Measurements from ENCODE around the gene POLD2.

DNA sequence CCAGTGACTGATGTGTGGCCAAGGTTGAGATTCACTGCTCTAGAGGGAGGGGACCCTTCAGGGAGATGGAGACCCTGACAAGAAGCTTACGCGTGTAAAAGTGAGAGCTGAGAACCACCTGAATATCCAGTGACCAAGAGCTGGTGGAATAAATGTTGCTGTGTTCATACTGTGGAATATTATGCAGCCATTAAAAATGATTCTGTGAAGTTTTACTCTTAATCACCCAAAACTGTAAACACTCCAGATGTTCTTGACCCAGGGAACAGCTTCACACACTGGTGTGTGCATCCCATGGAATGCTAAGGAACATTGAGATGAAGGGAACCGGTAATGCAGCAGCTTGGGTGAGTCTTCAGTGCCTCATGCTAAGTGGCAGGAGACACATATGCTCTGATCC, 36.7 kb downstream of the POLD2 start:
- TF ChIP-seq, protein P1, sequence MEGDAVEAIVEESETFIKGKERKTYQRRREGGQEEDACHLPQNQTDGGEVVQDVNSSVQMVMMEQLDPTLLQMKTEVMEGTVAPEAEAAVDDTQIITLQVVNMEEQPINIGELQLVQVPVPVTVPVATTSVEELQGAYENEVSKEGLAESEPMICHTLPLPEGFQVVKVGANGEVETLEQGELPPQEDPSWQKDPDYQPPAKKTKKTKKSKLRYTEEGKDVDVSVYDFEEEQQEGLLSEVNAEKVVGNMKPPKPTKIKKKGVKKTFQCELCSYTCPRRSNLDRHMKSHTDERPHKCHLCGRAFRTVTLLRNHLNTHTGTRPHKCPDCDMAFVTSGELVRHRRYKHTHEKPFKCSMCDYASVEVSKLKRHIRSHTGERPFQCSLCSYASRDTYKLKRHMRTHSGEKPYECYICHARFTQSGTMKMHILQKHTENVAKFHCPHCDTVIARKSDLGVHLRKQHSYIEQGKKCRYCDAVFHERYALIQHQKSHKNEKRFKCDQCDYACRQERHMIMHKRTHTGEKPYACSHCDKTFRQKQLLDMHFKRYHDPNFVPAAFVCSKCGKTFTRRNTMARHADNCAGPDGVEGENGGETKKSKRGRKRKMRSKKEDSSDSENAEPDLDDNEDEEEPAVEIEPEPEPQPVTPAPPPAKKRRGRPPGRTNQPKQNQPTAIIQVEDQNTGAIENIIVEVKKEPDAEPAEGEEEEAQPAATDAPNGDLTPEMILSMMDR (conservative IDR thresholded peaks at IDR 0.05; ENCODE audit: low read length), result no peak
- no peak for TF ChIP-seq EZH2phosphoT487 (IDR thresholded peaks at IDR 0.05; ENCODE audit: borderline replicate concordance)

All from Loucy (cell line).